PFSK-1 (cell line): Measurements from ENCODE around the gene MPPE1.

Source experiments
- FOXP2 ChIP-seq: optimal IDR thresholded peaks from 2 replicates; pipeline ENCODE3; 2011; ENCODE audit warnings: borderline replicate concordance, control low read depth, inconsistent platforms; ENCODE audit not compliant: insufficient read depth; ENCODE audit errors: extremely low read length, extremely low read depth
- POLR2AphosphoS5 ChIP-seq: IDR thresholded peaks from 2 replicates; pipeline ENCODE4 v1.6.1; 2012; ENCODE audit warnings: low read depth, mild to moderate bottlenecking, control low read depth, low read length, moderate library complexity
- REST ChIP-seq, 2 experiments: IDR thresholded peaks; 2 replicates each; pipeline versions ENCODE4 v1.6.1 to v1.8.0; 2011 to 2012; ENCODE audit warnings: low read depth in 2 of 2, low read length in 2 of 2, control low read depth in 1 of 2, inconsistent platforms in 1 of 2, mild to moderate bottlenecking in 1 of 2, moderate library complexity in 1 of 2; ENCODE audit not compliant: insufficient read depth in 1 of 2
- SIN3A ChIP-seq: IDR thresholded peaks from 2 replicates; pipeline ENCODE4 v1.6.1; 2012; ENCODE audit warnings: mild to moderate bottlenecking, low read length, moderate library complexity, borderline replicate concordance; ENCODE audit not compliant: insufficient read depth
- TAF1 ChIP-seq: IDR thresholded peaks from 2 replicates; pipeline ENCODE4 v1.6.1; 2012; ENCODE audit warnings: low read length, control low read depth, borderline replicate concordance; ENCODE audit not compliant: insufficient read depth

MPPE1 gene

DNA sequence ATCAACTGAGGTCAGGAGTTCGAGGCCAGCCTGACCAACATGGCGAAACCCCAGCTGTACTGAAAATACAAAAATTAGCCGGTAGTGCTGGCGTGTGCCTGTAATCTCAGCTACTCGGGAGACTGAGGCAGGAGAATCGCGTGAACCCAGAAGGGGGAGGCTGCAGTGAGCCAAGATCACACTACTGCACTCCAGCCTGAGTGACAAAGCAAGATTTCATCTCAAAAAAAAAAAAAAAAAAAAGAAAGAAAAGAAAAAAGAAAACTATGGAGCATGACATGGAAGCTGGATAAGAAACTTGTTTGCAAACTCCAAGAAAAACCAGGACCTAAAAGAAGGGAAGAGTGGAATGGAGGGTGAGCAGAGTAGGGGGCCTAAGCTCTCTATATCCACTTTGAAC is 58.8 kb downstream of the MPPE1 start:
- no peak for TF ChIP-seq SIN3A
- TF ChIP-seq POLR2AphosphoS5: no peak
- no peak for TF ChIP-seq TAF1
- no peak for TF ChIP-seq FOXP2
- TF ChIP-seq REST (IDR thresholded peaks at IDR 0.05; ENCODE audit: insufficient read depth in 1 of 2, low read depth in 2 of 2, low read length in 2 of 2): no peak

DNA sequence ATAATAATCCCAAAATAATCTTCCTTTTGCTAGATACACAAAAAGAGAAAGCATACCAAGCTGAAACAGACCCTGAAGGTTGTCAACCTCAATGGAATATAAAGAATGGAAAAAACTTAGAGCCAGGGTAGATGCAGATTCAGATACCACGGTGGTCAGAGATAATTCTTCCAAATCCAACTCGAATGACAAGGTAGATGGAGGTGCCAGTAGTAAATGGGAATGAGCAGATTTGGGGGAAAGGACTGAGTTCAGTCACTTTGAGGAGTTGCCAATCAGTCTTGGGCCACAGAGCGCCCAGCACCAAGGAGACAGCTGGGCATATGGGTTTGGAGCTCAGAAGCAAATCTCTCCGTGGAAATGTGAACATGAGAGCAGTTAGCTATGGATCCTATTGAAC is 60.3 kb downstream of the MPPE1 start:
- TF ChIP-seq REST (IDR thresholded peaks at IDR 0.05; ENCODE audit: insufficient read depth in 1 of 2, low read depth in 2 of 2, low read length in 2 of 2): no peak
- no peak for TF ChIP-seq TAF1
- no peak for TF ChIP-seq SIN3A
- TF ChIP-seq FOXP2: no peak
- TF ChIP-seq POLR2AphosphoS5: no peak

DNA sequence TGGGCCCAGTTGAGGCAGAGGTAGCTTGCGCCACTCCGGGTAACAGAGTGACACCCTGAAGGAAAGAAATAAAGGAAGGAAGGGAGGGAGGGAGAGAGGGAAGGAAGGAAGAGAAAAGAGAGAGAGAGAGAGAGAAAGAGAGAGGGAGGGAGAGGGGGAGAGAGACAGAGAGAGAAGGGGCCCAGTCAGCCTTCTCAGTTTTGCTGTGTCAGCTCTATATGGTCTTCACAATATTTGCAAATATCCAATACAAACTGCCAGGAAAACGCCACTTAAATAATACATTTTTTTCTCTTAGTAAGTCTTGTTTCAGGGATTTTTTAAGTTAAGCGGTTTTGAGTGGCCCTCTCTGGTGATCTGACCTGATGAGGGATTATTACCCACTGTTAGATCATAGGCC is 62.5 kb downstream of the MPPE1 start:
- TF ChIP-seq REST (IDR thresholded peaks at IDR 0.05; ENCODE audit: insufficient read depth in 1 of 2, low read depth in 2 of 2, low read length in 2 of 2) (no peak), TAF1 (no peak), FOXP2 (no peak), POLR2AphosphoS5 (no peak), SIN3A (no peak)

- TF ChIP-seq FOXP2 (no peak), TAF1 (no peak), POLR2AphosphoS5 (no peak)
Observed at GRCh38 chr18:11844436-11844835, 63.7 kb downstream of the MPPE1 start.

DNA sequence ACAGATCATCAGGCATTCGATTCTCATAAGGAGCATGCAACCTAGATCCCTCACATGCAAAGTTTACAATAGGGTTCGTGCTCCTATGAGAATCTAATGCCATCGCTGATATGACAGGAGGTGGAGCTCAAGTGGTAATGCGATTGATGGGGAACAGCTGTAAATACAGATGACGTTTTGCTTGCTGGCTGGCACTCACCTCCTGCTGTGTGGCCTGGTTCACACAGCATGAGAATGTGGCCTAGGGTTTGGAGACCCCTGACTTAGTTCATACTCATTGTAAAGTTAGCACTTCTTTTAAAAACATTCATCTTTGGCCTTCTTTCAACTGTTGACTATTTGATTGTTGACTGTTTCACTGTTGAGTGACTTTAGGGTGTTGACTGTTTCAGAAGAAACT is 65.6 kb downstream of the MPPE1 start:
- no peak for TF ChIP-seq FOXP2
- no peak for TF ChIP-seq REST (IDR thresholded peaks at IDR 0.05; ENCODE audit: insufficient read depth in 1 of 2, low read depth in 2 of 2, low read length in 2 of 2)
- TF ChIP-seq TAF1: no peak
- no peak for TF ChIP-seq SIN3A
- no peak for TF ChIP-seq POLR2AphosphoS5
